ENCODE results near the gene SPINK5.

Gene SPINK5

GRCh38 chr5:148090773-148091250, 27.0 kb downstream of the SPINK5 start:
- DNase-seq (ENCODE audit: extremely low spot score) = no peak
- ChIA-PET CTCF (no interaction called here), POLR2A (no interaction called here)
- TF ChIP-seq ARNT (IDR thresholded peaks at IDR 0.05) = no peak
- no peak for TF ChIP-seq TARDBP (IDR thresholded peaks at IDR 0.05)
- no peak for TF ChIP-seq SP1 (IDR thresholded peaks at IDR 0.05)
- TF ChIP-seq HDGF (IDR thresholded peaks at IDR 0.05; ENCODE audit: borderline replicate concordance) = no peak
- no peak for TF ChIP-seq ZNF384 (IDR thresholded peaks at IDR 0.05)
- TF ChIP-seq BHLHE40 (IDR thresholded peaks at IDR 0.05; ENCODE audit: borderline replicate concordance) = no peak
- no peak for TF ChIP-seq FOXK2 (IDR thresholded peaks at IDR 0.05)
- TF ChIP-seq NFRKB (IDR thresholded peaks at IDR 0.05) = no peak
- no peak for TF ChIP-seq SUZ12 (IDR thresholded peaks at IDR 0.05)
- no peak for TF ChIP-seq CTBP1 (IDR thresholded peaks at IDR 0.05; ENCODE audit: borderline replicate concordance)

- TF ChIP-seq FOXK2 (IDR thresholded peaks at IDR 0.05) (no peak), TARDBP (IDR thresholded peaks at IDR 0.05) (no peak), CTBP1 (IDR thresholded peaks at IDR 0.05; ENCODE audit: borderline replicate concordance) (no peak), SUZ12 (IDR thresholded peaks at IDR 0.05) (no peak), HDGF (IDR thresholded peaks at IDR 0.05; ENCODE audit: borderline replicate concordance) (no peak), PKNOX1 (IDR thresholded peaks at IDR 0.05) (no peak), NFRKB (IDR thresholded peaks at IDR 0.05) (no peak), FOXA1 (IDR thresholded peaks at IDR 0.05) (no peak), FOXM1 (IDR thresholded peaks at IDR 0.05; ENCODE audit: borderline replicate concordance) (no peak), ELF4 (IDR thresholded peaks at IDR 0.05) (no peak), LEF1 (IDR thresholded peaks at IDR 0.05; ENCODE audit: borderline replicate concordance) (no peak), BHLHE40 (IDR thresholded peaks at IDR 0.05; ENCODE audit: borderline replicate concordance) (no peak), SP1 (IDR thresholded peaks at IDR 0.05) (no peak), ZNF384 (IDR thresholded peaks at IDR 0.05) (no peak), L3MBTL2 (conservative IDR thresholded peaks at IDR 0.05) (no peak), ARNT (IDR thresholded peaks at IDR 0.05) (no peak)
- ChIA-PET POLR2A (no interaction called here), CTCF (no interaction called here)
- DNase-seq (ENCODE audit: extremely low spot score) = no peak
These were observed 28.5 kb downstream of the SPINK5 start for GRCh38 chr5:148091991-148092964.

- CTCF ChIA-PET = no interaction called here
- TF ChIP-seq CTBP1 (IDR thresholded peaks at IDR 0.05; ENCODE audit: borderline replicate concordance) (no peak), FOXK2 (IDR thresholded peaks at IDR 0.05) (no peak), LEF1 (IDR thresholded peaks at IDR 0.05; ENCODE audit: borderline replicate concordance) (no peak), HDGF (IDR thresholded peaks at IDR 0.05; ENCODE audit: borderline replicate concordance) (no peak)
- POLR2A ChIA-PET = no interaction called here
- DNase-seq (ENCODE audit: extremely low spot score) = no peak
These were observed 30.6 kb downstream of the SPINK5 start for GRCh38 chr5:148094336-148094735.

GRCh38 chr5:148104226-148104625, 40.4 kb downstream of the SPINK5 start:
- DNase-seq (ENCODE audit: extremely low spot score) = no peak
- CTCF ChIA-PET = no interaction called here
- POLR2A ChIA-PET = no interaction called here
- TF ChIP-seq ARNT (IDR thresholded peaks at IDR 0.05) = no peak
- TF ChIP-seq HDGF (IDR thresholded peaks at IDR 0.05; ENCODE audit: borderline replicate concordance) = no peak
- no peak for TF ChIP-seq ELF4 (IDR thresholded peaks at IDR 0.05)
- no peak for TF ChIP-seq ZNF384 (IDR thresholded peaks at IDR 0.05)
- TF ChIP-seq FOXK2 (IDR thresholded peaks at IDR 0.05) = no peak
- TF ChIP-seq FOXM1 (IDR thresholded peaks at IDR 0.05; ENCODE audit: borderline replicate concordance) = no peak
- no peak for TF ChIP-seq SUZ12 (IDR thresholded peaks at IDR 0.05)
- TF ChIP-seq TARDBP (IDR thresholded peaks at IDR 0.05) = no peak
- TF ChIP-seq L3MBTL2 (conservative IDR thresholded peaks at IDR 0.05) = no peak

GRCh38 chr5:148107608-148108007, 43.8 kb downstream of the SPINK5 start:
- TF ChIP-seq BHLHE40 (IDR thresholded peaks at IDR 0.05; ENCODE audit: borderline replicate concordance) = no peak
- no peak for TF ChIP-seq FOXK2 (IDR thresholded peaks at IDR 0.05)
- TF ChIP-seq CTBP1 (IDR thresholded peaks at IDR 0.05; ENCODE audit: borderline replicate concordance) = no peak
- no peak for TF ChIP-seq ELF4 (IDR thresholded peaks at IDR 0.05)
- TF ChIP-seq TARDBP (IDR thresholded peaks at IDR 0.05) = no peak
- no peak for TF ChIP-seq FOXA1 (IDR thresholded peaks at IDR 0.05)
- no peak for TF ChIP-seq SP1 (IDR thresholded peaks at IDR 0.05)
- no peak for TF ChIP-seq FOXM1 (IDR thresholded peaks at IDR 0.05; ENCODE audit: borderline replicate concordance)
- TF ChIP-seq NFRKB (IDR thresholded peaks at IDR 0.05) = no peak
- no peak for TF ChIP-seq LEF1 (IDR thresholded peaks at IDR 0.05; ENCODE audit: borderline replicate concordance)
- TF ChIP-seq ZNF384 (IDR thresholded peaks at IDR 0.05) = no peak
- no peak for TF ChIP-seq PKNOX1 (IDR thresholded peaks at IDR 0.05)
- no peak for TF ChIP-seq HDGF (IDR thresholded peaks at IDR 0.05; ENCODE audit: borderline replicate concordance)
- TF ChIP-seq ARNT (IDR thresholded peaks at IDR 0.05) = no peak
- no peak for TF ChIP-seq L3MBTL2 (conservative IDR thresholded peaks at IDR 0.05)
- no peak for TF ChIP-seq SUZ12 (IDR thresholded peaks at IDR 0.05)
- ChIA-PET POLR2A (no interaction called here), CTCF (no interaction called here)
- DNase-seq (ENCODE audit: extremely low spot score) = no peak

GRCh38 chr5:148113243-148113642, 49.5 kb downstream of the SPINK5 start:
- ChIA-PET CTCF (no interaction called here), POLR2A (no interaction called here)
- TF ChIP-seq SP1 (IDR thresholded peaks at IDR 0.05) (no peak), HDGF (IDR thresholded peaks at IDR 0.05; ENCODE audit: borderline replicate concordance) (no peak), LEF1 (IDR thresholded peaks at IDR 0.05; ENCODE audit: borderline replicate concordance) (no peak), ELF4 (IDR thresholded peaks at IDR 0.05) (no peak), BHLHE40 (IDR thresholded peaks at IDR 0.05; ENCODE audit: borderline replicate concordance) (no peak), FOXK2 (IDR thresholded peaks at IDR 0.05) (no peak), PKNOX1 (IDR thresholded peaks at IDR 0.05) (no peak), ARNT (IDR thresholded peaks at IDR 0.05) (no peak)
- DNase-seq (ENCODE audit: extremely low spot score) = no peak
